ENCODE data around the gene YARS2. TPM values are rescaled to one million over a fixed set of nuclear protein-coding genes. Genes with fewer than 3 reads are reported as not detected.

Gene YARS2
- total RNA-seq, 1 donor from 2014 or later, result 26.5 TPM

DNA sequence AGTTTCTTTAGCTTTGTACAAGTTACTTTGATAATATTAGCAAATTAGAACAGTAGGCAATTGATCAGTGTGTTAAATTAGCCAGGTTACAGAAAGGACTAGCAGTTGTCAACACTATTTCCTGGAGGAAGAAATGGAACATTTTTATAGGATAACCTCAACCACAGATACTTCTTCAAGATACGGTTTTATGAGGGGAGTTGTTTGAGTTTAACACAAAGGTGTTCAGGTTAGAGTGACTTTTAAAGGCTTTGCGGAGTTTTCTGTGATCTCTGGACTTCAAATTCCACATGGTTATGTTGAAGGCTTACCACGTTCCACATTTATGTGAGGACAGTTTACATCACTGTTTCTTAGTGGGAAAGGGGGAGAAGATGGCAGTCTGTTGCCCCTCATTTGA lies 19.3 kb downstream of the YARS2 start:
- DNase-seq (ENCODE audit: low read depth), result no peak
- no peak for TF ChIP-seq CTCF (IDR thresholded peaks at IDR 0.05; ENCODE audit: insufficient read depth, low read depth, low read length)
- no peak for TF ChIP-seq EZH2 (IDR thresholded peaks at IDR 0.05; ENCODE audit: insufficient read depth, low read length)
- no peaks in the 10 kb centered on the region for H3K9me3 Mint-ChIP-seq (ENCODE audit: unreplicated experiment)
- Histone ChIP-seq H3K9ac (ENCODE audit: low read length) (no peak overlapping the region), H3K36me3 (ENCODE audit: insufficient read depth, low read length) (peaks cover 43% of the 10 kb centered on the region), H3K4me1 (ENCODE audit: insufficient read depth, low read length) (no peaks in the 10 kb centered on the region), H3K27me3 (ENCODE audit: insufficient read depth, low read length) (no peaks in the 10 kb centered on the region), H3K27ac (ENCODE audit: low read depth, low read length) (no peak overlapping the region), H2AFZ (ENCODE audit: low read depth, low read length) (no peak overlapping the region), H3K4me2 (ENCODE audit: low read length) (no peak overlapping the region), H3K4me3 (ENCODE audit: insufficient read depth, low read depth, low read length) (no peak overlapping the region), H3K79me2 (ENCODE audit: insufficient read depth, low read length) (peaks cover 3% of the 10 kb centered on the region), H4K20me1 (ENCODE audit: insufficient read depth, low read length) (peaks cover 12% of the 10 kb centered on the region), H3K9me3 (ENCODE audit: insufficient read depth, low read depth, low read length) (no peaks in the 10 kb centered on the region)
- FAIRE-seq, result no peak
- H3K4me1 Mint-ChIP-seq (ENCODE audit: low read depth, unreplicated experiment), result no peaks in the 10 kb centered on the region
- H3K4me3 Mint-ChIP-seq (ENCODE audit: unreplicated experiment), result no peak overlapping the region
- H3K27me3 Mint-ChIP-seq (ENCODE audit: low read depth, unreplicated experiment), result no peaks in the 10 kb centered on the region
- H3K27ac Mint-ChIP-seq (ENCODE audit: unreplicated experiment), result no peak overlapping the region
- peaks cover 5% of the 10 kb centered on the region for H3K36me3 Mint-ChIP-seq (ENCODE audit: low read depth, unreplicated experiment)

DNA sequence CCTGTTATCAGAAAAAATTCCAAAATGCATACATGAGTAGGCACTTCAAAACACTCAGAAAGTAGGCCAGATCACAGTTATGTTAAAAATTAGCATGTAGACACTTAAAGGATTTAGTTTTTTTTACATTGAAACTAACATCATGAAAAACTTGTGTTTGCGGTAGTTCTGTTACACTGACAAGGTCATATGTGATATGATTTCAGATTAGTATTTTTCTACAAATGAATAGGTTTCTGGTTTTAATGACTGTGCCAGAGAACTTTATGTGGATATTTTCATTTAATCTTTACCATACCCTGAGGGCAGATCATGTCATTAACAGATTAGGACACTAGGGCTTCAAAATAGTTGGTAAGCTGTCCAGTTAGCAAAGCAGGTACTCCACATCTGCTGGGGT lies 20.7 kb downstream of the YARS2 start:
- H3K36me3 ChIP-seq (ENCODE audit: insufficient read depth, low read length), result peaks cover 38% of the 10 kb centered on the region
- Mint-ChIP-seq H3K27me3 (ENCODE audit: low read depth, unreplicated experiment) (no peaks in the 10 kb centered on the region), H3K4me3 (ENCODE audit: unreplicated experiment) (no peak overlapping the region), H3K27ac (ENCODE audit: unreplicated experiment) (no peak overlapping the region), H3K9me3 (ENCODE audit: unreplicated experiment) (no peaks in the 10 kb centered on the region), H3K36me3 (ENCODE audit: low read depth, unreplicated experiment) (peaks cover 6% of the 10 kb centered on the region), H3K4me1 (ENCODE audit: low read depth, unreplicated experiment) (no peaks in the 10 kb centered on the region)
- H3K27ac ChIP-seq (ENCODE audit: low read depth, low read length), result no peak overlapping the region
- no peak for FAIRE-seq
- no peak for TF ChIP-seq EZH2 (IDR thresholded peaks at IDR 0.05; ENCODE audit: insufficient read depth, low read length)
- no peak for TF ChIP-seq CTCF (IDR thresholded peaks at IDR 0.05; ENCODE audit: insufficient read depth, low read depth, low read length)
- no peaks in the 10 kb centered on the region for H3K9me3 ChIP-seq (ENCODE audit: insufficient read depth, low read depth, low read length)
- no peak overlapping the region for H2AFZ ChIP-seq (ENCODE audit: low read depth, low read length)
- H3K27me3 ChIP-seq (ENCODE audit: insufficient read depth, low read length), result no peaks in the 10 kb centered on the region
- no peaks in the 10 kb centered on the region for H3K4me1 ChIP-seq (ENCODE audit: insufficient read depth, low read length)
- no peak overlapping the region for H3K4me2 ChIP-seq (ENCODE audit: low read length)
- peaks cover 3% of the 10 kb centered on the region for H3K79me2 ChIP-seq (ENCODE audit: insufficient read depth, low read length)
- peaks cover 11% of the 10 kb centered on the region for H4K20me1 ChIP-seq (ENCODE audit: insufficient read depth, low read length)
- no peak overlapping the region for H3K4me3 ChIP-seq (ENCODE audit: insufficient read depth, low read depth, low read length)
- DNase-seq (ENCODE audit: low read depth), result no peak
- no peak overlapping the region for H3K9ac ChIP-seq (ENCODE audit: low read length)

DNA sequence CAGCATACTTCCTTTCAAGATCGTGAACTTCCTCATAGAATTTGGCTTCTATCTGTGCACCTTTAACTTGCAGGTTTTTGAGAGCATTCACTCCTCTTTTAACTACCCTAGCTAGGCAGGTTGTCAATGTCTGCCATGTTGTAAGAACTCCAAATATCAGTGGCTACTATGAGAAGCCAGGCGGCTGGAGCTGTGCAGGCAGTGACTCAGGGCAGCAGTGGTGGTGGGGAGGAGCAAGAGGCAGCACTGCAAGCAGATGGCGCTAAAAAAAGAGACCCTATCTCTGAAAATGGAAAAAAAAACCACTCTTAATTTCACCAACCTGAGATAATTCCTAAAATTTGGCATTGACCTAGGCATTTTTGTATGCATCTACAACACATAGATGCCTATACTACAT lies 28.5 kb downstream of the YARS2 start:
- peaks cover 16% of the 10 kb centered on the region for H3K36me3 Mint-ChIP-seq (ENCODE audit: low read depth, unreplicated experiment)

More for the DNA sequence above, 28.5 kb downstream of the YARS2 start:
- H3K4me3 Mint-ChIP-seq (ENCODE audit: unreplicated experiment), result no peak overlapping the region
- Histone ChIP-seq H3K4me1 (ENCODE audit: insufficient read depth, low read length) (no peaks in the 10 kb centered on the region), H4K20me1 (ENCODE audit: insufficient read depth, low read length) (peaks cover 1% of the 10 kb centered on the region), H2AFZ (ENCODE audit: low read depth, low read length) (no peak overlapping the region), H3K4me2 (ENCODE audit: low read length) (no peak overlapping the region), H3K79me2 (ENCODE audit: insufficient read depth, low read length) (no peaks in the 10 kb centered on the region), H3K36me3 (ENCODE audit: insufficient read depth, low read length) (peaks cover 18% of the 10 kb centered on the region), H3K9me3 (ENCODE audit: insufficient read depth, low read depth, low read length) (no peaks in the 10 kb centered on the region), H3K9ac (ENCODE audit: low read length) (no peak overlapping the region), H3K27me3 (ENCODE audit: insufficient read depth, low read length) (no peaks in the 10 kb centered on the region), H3K27ac (ENCODE audit: low read depth, low read length) (no peak overlapping the region), H3K4me3 (ENCODE audit: insufficient read depth, low read depth, low read length) (no peak overlapping the region)
- FAIRE-seq (no peak), DNase-seq (ENCODE audit: low read depth) (no peak)
- no peak overlapping the region for H3K27ac Mint-ChIP-seq (ENCODE audit: unreplicated experiment)
- no peaks in the 10 kb centered on the region for H3K4me1 Mint-ChIP-seq (ENCODE audit: low read depth, unreplicated experiment)
- TF ChIP-seq EZH2 (IDR thresholded peaks at IDR 0.05; ENCODE audit: insufficient read depth, low read length) (no peak), CTCF (IDR thresholded peaks at IDR 0.05; ENCODE audit: insufficient read depth, low read depth, low read length) (no peak)
- H3K27me3 Mint-ChIP-seq (ENCODE audit: low read depth, unreplicated experiment), result no peaks in the 10 kb centered on the region
- no peaks in the 10 kb centered on the region for H3K9me3 Mint-ChIP-seq (ENCODE audit: unreplicated experiment)
